Activated CD4-positive, alpha-beta T cell treated with anti-CD3 and anti-CD28 coated beads, Interleukin-2, amount 50 U/mL, for 16 hours (primary cell): ENCODE results near the gene TMEM179.

ENCODE experiments used
- DNase-seq: peaks from one replicate; pipeline ENCODE4 v3.0.0-alpha.2; 2020

The TMEM179 gene

GRCh38 chr14:104554088-104554607 is 50.4 kb downstream of the TMEM179 start:
- no peak for DNase-seq

DNA sequence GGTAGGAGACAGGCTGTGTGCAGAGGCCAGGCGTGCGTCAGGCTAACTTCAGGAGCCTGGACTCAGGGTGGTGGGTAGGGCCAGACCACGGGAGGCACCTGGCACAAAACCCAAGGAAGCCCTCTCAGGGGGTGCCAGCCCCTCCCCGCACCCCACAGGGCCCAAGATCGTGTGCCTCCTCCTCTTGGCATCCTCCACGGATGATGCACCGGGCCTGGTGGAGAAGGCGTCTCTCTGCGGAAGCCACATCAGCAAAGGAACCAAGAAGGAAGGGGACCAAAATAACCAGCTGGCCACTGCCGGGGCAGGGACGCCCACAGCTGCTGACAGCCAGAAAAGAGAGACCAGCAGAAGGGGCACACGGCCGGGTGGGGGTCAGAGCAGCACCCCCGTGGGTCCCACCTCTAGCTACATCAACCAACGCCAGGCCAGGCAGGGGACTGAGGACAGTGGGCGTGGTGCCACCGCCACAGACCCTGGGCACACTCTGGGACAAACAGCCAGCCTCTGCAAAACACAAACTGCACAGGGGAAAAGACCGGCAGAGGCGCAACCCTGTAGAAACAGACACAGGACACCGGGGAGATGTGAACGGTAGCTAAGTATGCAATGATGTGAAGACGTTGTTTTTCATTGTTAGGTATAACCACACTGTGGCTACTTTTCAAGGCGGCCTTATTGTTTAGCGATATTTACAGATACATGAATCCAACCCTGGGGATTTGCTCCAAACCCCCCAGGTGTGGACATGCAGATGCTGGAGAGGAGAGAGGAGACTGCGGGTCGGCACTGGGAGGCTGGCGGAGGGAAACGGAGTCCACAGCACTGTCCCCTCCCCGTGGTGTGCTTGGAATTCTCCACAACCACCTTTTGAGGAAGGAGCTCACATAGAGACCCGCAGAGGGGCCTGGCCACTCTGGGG is 51.1 kb downstream of the TMEM179 start:
- DNase-seq = no peak

DNA sequence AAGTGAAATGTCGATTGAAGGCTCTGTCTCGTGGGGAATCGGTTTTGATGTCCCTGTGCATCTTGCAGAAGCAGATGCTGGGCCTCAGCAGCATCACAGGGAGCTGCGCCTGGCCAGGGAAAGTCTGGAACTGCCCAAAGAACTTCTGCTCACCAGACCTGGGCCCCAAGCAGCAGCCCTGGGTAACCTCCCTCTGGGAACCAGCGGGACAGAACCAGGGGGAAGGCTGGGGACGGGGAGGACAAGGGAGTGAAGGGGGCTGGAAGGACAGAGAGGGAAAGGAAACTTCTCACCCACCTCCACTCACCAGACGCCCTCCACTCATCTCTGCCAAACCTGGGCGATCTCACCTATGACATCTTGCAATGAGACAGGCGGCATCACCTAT is 51.8 kb downstream of the TMEM179 start:
- no peak for DNase-seq

DNA sequence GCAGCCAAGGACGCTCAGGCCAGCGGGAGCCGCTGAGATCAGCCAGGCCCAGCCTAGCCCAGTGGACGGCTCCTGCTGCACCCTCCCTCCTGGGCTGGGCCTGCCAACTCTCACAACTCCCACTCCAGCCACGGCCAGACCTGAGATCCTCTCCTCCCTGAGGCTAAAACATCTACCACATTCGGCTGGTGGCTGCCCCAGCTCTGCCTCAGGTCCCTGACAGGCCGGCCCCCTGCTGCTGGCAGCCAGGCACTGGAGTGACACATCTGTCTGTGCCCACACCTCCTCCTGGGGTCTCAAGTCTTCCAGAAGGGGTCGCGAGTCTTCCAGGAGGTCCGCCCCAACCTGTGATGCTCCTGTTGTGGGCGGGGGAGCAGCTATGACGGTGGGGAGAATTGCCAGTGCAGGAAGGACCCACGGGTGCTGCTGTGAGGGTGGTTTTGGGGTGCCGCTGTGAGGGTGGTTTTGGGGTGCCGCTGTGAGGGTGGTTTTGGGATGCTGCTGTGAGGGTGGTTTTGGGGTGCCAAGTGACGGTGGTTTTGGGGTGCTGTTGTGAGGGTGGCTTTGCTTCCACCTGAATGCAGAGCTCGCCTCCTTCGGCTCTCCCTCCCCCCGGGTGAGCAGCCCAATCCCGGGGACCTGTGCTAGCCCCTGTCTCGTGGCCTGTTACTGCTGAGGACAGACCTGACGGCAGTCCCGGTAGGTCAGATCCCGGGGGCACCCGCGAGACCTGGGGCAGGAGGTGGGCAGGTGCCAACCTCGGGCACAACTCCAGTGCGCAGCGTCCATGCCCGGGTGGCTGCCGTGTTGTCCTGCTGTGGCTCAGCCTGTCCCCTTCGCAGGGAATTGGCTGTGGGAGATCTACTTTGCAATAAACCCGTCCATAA is 52.5 kb downstream of the TMEM179 start:
- DNase-seq = no peak

DNA sequence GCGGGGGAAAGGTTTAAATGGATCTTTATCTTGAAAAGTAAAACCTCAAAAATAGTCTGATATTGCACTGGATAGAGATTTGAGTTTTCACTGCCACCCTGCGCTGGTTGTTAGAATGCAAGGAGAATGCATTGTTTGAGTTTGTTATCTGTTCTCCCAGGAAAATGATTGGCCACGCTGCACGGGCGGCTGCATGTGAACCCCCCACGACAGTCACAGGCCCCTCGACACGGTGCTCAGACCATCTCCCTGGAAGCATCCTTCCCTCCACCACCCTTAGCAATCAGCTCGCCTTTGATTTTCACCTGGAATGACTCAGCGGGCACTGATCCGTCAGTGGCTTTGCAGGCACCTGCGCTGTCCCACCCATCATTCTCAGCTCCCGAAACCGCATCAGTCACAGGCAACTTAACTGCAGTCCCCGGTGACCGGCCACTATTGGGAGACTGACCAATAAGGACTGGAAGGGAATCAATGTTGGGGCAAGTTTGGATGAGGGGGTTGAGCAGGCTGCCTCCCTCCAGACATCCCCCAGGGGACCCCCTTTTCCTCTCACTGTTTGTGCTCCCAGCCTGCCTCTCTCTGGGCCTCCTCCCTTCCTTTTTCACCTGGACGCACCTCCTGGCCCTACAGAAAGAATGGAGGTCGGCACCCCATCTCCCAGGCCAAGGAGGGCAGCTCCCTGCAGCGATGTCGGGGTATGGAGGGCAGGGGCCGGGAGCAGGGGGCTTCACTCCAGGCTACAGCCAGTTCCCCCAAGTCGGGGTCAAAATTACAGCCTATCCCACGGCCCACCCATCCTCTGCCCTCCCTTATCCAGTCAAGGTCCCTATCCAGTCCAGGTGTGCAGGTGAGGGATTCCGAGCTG is 53.5 kb downstream of the TMEM179 start:
- no peak for DNase-seq

- no peak for DNase-seq
These were observed 54.2 kb downstream of the TMEM179 start for GRCh38 chr14:104550340-104550860.

- DNase-seq = no peak
These were observed 54.8 kb downstream of the TMEM179 start for GRCh38 chr14:104549536-104550339.

- DNase-seq = no peak
These were observed 55.6 kb downstream of the TMEM179 start for GRCh38 chr14:104548802-104549535.

DNA sequence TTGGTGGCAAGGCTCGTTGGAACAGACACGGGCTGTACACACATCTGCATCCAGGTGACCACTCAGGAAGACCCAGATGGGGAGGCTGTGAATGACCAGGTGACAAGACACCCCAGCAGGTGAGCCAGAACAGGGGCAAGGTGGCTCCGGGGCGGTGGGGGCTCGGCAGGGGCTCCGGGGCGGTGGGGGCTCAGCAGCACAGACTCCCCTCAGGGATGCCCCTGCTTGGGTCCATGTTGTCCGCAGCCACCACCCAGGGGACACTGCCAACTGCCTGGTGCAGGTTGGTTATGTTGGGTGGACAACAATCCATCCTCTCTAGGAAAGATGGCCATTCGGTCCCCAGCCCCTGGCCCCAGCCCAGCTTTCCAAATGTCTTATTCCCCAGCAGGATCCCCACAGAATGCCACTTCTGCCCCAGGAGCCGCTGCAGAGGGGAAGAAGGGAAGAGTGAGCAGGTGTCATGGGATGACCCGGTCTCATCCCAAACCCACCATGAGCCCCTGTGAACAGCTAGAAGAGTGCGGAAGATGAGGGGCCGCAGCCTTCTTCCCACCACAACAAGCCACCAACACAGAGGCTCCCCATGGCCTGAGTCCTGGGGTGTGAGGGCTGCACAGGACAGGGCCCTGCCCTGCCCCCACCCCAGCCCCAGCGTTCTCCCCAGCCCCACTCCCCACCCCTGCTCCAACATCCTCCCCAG is 56.4 kb downstream of the TMEM179 start:
- DNase-seq = no peak

- no peak for DNase-seq
These were observed 57.1 kb downstream of the TMEM179 start for GRCh38 chr14:104547310-104547997.

DNA sequence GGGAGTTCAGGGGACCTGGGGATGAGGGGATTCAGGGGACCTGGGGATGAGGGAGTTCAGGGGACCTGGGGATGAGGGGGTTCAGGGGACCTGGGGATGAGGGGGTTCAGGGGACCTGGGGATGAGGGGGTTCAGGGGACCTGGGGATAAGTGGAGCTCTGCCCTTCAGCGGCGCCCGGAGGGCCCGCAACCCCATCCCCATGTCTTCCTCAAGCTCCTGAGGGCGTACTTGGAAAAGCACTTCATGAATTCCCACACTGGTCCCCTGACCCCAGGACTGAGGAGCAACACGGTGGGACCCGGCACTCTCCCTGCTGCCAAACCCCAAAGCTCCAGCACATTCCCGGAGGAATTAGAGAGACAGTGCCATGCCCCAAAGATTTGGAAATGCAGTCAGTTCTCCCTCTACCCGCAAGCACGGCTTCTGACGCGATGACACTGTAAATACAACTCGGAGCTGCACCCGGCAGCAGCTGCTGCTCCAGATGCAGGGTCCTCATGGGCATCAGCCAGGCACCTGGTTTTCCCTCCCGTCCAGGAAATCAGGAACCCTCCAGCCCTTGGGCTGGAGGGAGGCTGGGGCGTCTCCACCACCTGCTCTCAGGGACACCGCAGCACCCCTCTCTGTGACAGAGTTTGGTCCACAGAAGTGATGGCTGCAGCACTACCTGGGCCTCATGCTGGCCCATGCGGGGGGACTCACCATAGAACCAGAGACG is 57.8 kb downstream of the TMEM179 start:
- DNase-seq = no peak

DNA sequence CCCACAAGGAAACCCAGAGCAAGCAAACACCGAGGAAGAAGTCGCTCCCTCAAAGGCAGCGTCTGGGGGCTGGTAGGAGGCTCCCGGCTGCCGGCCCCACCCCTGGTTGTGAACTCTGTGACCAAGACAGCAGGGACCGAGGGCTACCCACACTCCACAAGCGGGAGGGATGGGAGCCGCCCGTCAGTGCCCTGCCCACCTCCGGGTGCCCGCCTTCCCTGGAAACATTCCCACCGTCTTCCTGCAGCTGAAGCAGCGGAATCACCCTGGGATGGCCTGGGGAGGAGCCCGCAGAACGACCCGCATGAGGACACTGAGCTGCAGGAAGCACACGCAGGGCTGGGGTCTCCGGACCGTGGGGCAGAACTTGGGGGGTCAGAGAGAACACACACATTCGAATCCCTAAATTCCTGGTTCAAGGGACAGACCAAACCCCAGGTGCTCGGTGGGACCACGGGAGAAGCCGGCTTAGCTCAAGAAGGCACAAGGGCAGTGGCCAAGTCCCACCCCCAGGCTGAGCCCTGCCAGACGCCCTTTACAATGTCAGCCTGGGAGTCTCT is 58.5 kb downstream of the TMEM179 start:
- no peak for DNase-seq

GRCh38 chr14:104545151-104545941 is 59.2 kb downstream of the TMEM179 start:
- DNase-seq = no peak

DNA sequence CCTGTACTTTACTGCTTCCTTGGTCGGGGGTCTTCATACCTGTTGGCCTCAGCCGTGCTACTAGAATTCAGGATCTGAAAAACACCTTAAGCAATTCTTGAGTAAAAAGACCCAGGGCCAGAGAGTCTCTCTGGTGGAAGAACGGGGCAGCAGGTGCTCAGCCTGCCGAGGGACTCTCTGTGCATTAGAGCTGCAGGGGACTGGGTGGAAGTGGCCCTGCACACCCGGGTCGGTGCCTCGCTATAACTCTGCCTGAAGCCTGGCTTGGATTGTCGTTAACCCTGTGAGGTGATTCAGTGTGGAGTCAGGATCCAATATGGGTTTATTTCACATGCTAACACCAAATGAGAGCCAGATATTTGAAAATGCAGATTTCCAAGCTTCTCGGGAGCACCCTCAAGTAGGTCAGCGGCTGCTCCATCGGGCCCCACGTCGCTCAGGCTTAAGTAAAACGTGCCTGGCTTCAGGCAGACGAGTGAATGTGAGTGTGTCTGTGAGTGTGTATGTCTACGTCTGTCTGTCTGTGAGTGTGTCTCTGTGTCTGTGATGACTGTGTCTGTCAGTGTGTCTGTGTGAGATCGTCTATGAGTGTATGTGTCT is 60.1 kb downstream of the TMEM179 start:
- DNase-seq = no peak

DNA sequence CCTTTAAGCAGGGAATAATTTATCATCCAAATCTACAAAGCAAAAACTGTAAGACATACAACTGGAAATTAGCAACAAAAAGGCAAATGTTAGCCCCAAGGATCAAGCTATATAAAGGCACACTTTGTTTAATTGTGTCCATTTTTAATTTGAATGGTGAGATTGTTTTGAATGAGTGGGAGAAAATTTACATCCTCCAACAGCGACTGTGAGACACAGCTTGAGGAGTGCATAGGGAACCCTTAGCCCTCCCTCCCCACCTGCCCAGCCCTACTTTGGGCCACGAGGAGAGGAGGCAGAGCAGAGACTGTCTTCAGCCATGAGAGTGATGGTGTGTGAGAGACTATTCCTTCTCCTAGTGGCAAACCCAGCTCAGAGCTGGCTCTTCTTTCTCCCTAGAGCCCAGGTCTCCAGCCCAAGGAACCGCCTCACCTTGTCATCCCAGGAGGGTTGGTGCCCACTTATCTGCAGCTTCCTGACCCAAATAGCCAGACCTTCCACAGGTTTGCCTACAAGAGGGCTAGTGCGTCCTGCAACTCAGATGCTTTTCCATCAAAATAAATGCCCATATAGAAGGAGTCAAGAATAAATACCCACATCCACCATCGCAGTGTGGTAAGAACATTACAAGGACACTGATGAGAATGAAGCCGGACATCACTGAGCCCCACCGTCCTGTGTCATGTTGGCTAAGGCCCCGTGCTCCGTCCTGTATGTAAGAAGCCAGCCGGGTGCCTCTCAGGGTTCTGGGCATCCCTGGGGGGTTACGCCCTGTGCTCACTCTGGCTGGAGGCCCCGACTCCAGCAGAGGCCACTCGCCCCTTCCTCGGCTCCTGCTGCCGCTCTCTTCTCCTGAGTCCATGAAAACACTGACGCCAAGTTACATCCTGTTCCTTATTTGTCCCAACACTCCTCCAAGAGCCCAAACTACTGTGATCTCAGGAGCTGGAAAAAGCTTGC is 61.4 kb downstream of the TMEM179 start:
- no peak for DNase-seq
